ENCODE results near the gene RPS27A. TPM values are rescaled to one million over a fixed set of nuclear protein-coding genes. Genes with fewer than 3 reads are reported as not detected.
"Not testable (repeated sequence)": the region's sequence is repeated elsewhere in the genome, so short reads cannot be mapped to it uniquely, and the experiment has no call there.

Gene RPS27A
- total RNA-seq, 2 donors from 2014 or later = 1,730 to 1,784 TPM

- no peaks in the 10 kb centered on the region for H3K9me3 ChIP-seq (ENCODE audit: control insufficient read depth, low read length, poor library complexity, severe bottlenecking)
- Mint-ChIP-seq H3K4me1 (peaks cover 34% of the 10 kb centered on the region), H3K27ac (peak overlapping the region; percentile 34), H3K36me3 (ENCODE audit: low read depth) (peaks cover 2% of the 10 kb centered on the region), H3K4me3 (peak overlapping the region; percentile 15), H3K27me3 (no peaks in the 10 kb centered on the region)
- DNase-seq = no peak
- no peak for ATAC-seq
Observed at GRCh38 chr2:55228226-55228563, 4.3 kb upstream of the RPS27A start.

DNA sequence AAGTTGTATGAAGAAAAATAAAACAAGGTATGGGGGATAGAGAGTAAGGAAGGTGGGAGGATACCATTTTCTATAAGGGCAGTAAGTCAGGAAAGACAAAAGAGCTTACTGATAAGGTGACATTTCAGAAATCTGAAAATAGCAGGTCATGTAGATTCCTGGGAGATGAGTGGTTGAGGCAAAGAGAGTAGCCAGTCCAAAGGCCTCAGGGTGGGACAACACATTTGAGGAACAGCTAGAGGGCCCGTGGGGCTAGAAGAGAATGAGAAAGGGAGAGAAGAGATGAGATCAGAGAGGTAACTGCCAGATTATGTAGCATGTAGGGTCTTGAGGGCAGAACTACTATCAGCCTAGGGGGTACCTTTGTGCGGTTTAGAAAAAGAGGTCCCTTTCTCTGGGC lies 3.3 kb upstream of the RPS27A start:
- H3K27me3 Mint-ChIP-seq = no peaks in the 10 kb centered on the region
- H3K27ac Mint-ChIP-seq = peak overlapping the region; percentile 34
- ATAC-seq = no peak
- H3K4me3 Mint-ChIP-seq = no peak overlapping the region
- no peaks in the 10 kb centered on the region for H3K9me3 ChIP-seq (ENCODE audit: control insufficient read depth, low read length, poor library complexity, severe bottlenecking)
- peaks cover 41% of the 10 kb centered on the region for H3K4me1 Mint-ChIP-seq
- DNase-seq = no peak
- peaks cover 3% of the 10 kb centered on the region for H3K36me3 Mint-ChIP-seq (ENCODE audit: low read depth)

- no peaks in the 10 kb centered on the region for H3K27me3 Mint-ChIP-seq
- DNase-seq (no peak), ATAC-seq (no peak)
- peaks cover 3% of the 10 kb centered on the region for H3K36me3 Mint-ChIP-seq (ENCODE audit: low read depth)
- peak overlapping the region; percentile 100 for H3K27ac Mint-ChIP-seq
- peaks cover 44% of the 10 kb centered on the region for H3K4me1 Mint-ChIP-seq
- H3K4me3 Mint-ChIP-seq = peak overlapping the region; percentile 99
- H3K9me3 ChIP-seq (ENCODE audit: control insufficient read depth, low read length, poor library complexity, severe bottlenecking) = no peaks in the 10 kb centered on the region
Observed at GRCh38 chr2:55230551-55230950, 1.9 kb upstream of the RPS27A start.

GRCh38 chr2:55231546-55232083 lies 873 bp upstream of the RPS27A start:
- H3K27me3 Mint-ChIP-seq = no peaks in the 10 kb centered on the region
- DNase-seq (no peak), ATAC-seq (no peak)
- no peaks in the 10 kb centered on the region for H3K9me3 ChIP-seq (ENCODE audit: control insufficient read depth, low read length, poor library complexity, severe bottlenecking)
- peak overlapping the region; percentile 99 for H3K4me3 Mint-ChIP-seq
- peaks cover 3% of the 10 kb centered on the region for H3K36me3 Mint-ChIP-seq (ENCODE audit: low read depth)
- peaks cover 43% of the 10 kb centered on the region for H3K4me1 Mint-ChIP-seq
- H3K27ac Mint-ChIP-seq = peak overlapping the region; percentile 100

- peak; percentile 53 to 57 (median 57) for DNase-seq
- Mint-ChIP-seq H3K4me1 (peaks cover 38% of the 10 kb centered on the region), H3K36me3 (ENCODE audit: low read depth) (peaks cover 3% of the 10 kb centered on the region)
Observed at GRCh38 chr2:55232863-55233657, 572 bp downstream of the RPS27A start.

DNA sequence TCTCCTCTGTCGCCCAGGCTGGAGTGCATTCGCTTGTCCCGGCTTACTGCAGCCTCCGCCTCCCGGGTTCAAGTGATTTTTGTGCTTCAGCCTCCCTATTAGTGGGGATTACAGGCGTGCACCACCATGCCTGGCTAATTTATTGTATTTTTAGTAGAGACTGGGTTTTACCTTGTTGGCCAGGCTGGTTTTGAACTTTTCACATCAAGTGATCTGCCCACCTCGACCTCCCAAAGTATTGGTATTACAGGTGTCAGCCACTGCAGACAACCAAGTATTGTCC lies 1.1 kb downstream of the RPS27A start:
- no peak for DNase-seq
- ATAC-seq = no peak
- Mint-ChIP-seq H3K27ac (peak overlapping the region; percentile 100), H3K4me1 (peaks cover 34% of the 10 kb centered on the region), H3K27me3 (no peaks in the 10 kb centered on the region), H3K4me3 (peak overlapping the region; percentile 99), H3K36me3 (ENCODE audit: low read depth) (peaks cover 3% of the 10 kb centered on the region)
- H3K9me3 ChIP-seq (ENCODE audit: control insufficient read depth, low read length, poor library complexity, severe bottlenecking) = no peaks in the 10 kb centered on the region

More at GRCh38 chr2:55232863-55233657, 572 bp downstream of the RPS27A start:
- H3K9me3 ChIP-seq (ENCODE audit: control insufficient read depth, low read length, poor library complexity, severe bottlenecking) = no peaks in the 10 kb centered on the region
- H3K27ac Mint-ChIP-seq = peak overlapping the region; percentile 100
- H3K4me3 Mint-ChIP-seq = peak overlapping the region; percentile 99
- H3K27me3 Mint-ChIP-seq = no peaks in the 10 kb centered on the region
- ATAC-seq = peak; percentile 64

GRCh38 chr2:55235724-55236538 lies 3.4 kb downstream of the RPS27A start:
- H3K27ac Mint-ChIP-seq = peak overlapping the region; percentile 100
- no peak for ATAC-seq
- no peaks in the 10 kb centered on the region for H3K27me3 Mint-ChIP-seq
- DNase-seq = no peak
- H3K9me3 ChIP-seq (ENCODE audit: control insufficient read depth, low read length, poor library complexity, severe bottlenecking) = no peaks in the 10 kb centered on the region
- H3K4me1 Mint-ChIP-seq = peaks cover 27% of the 10 kb centered on the region
- H3K36me3 Mint-ChIP-seq (ENCODE audit: low read depth) = peaks cover 3% of the 10 kb centered on the region
- no peak overlapping the region for H3K4me3 Mint-ChIP-seq

GRCh38 chr2:55236992-55237543 lies 4.6 kb downstream of the RPS27A start:
- H3K4me1 Mint-ChIP-seq = peaks cover 18% of the 10 kb centered on the region
- peaks cover 3% of the 10 kb centered on the region for H3K36me3 Mint-ChIP-seq (ENCODE audit: low read depth)
- no peaks in the 10 kb centered on the region for H3K27me3 Mint-ChIP-seq
- peak overlapping the region; percentile 19 for H3K27ac Mint-ChIP-seq
- H3K9me3 ChIP-seq (ENCODE audit: control insufficient read depth, low read length, poor library complexity, severe bottlenecking) = no peaks in the 10 kb centered on the region
- DNase-seq (no peak), ATAC-seq (no peak)
- no peak overlapping the region for H3K4me3 Mint-ChIP-seq

DNA sequence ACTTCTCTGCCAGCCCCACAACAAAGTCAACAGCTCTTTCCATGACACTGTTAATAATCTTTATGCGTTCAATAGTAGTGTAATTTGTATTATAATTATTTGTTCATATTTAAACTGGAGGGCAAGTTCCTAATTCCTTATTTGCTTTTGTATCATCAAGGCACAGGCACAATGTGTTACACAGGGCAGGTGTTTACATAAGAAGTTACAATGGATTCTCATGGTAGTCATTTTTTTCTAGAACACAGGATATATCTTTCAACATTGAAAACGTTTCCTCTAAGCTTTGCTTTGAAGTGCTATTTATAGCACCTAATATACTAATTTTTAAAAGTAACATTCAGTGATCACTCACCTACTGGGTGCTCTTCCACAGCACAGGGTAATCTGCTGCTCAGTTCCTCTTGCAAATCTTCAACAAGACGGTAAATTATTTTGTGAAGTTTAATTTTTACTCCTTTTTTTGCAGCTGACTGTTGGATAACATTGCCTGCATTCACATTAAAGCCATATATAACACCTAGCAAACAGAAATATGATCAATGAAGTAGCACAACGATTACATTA lies 7.3 kb downstream of the RPS27A start:
- no peaks in the 10 kb centered on the region for H3K9me3 ChIP-seq (ENCODE audit: control insufficient read depth, low read length, poor library complexity, severe bottlenecking)
- H3K4me3 Mint-ChIP-seq = no peak overlapping the region
- ATAC-seq (no peak), DNase-seq (no peak)
- H3K4me1 Mint-ChIP-seq = no peaks in the 10 kb centered on the region
- peak overlapping the region; percentile 16 for H3K27ac Mint-ChIP-seq
- H3K36me3 Mint-ChIP-seq (ENCODE audit: low read depth) = peaks cover 2% of the 10 kb centered on the region
- H3K27me3 Mint-ChIP-seq = no peaks in the 10 kb centered on the region

- not testable (repeated sequence) for H3K4me3 Mint-ChIP-seq; ATAC-seq; DNase-seq; H3K27ac Mint-ChIP-seq; H3K4me1 Mint-ChIP-seq; H3K36me3 Mint-ChIP-seq (ENCODE audit: low read depth); H3K27me3 Mint-ChIP-seq; H3K9me3 ChIP-seq (ENCODE audit: control insufficient read depth, low read length, poor library complexity, severe bottlenecking)
Observed at GRCh38 chr2:55241582-55241981, 9.1 kb downstream of the RPS27A start.

GRCh38 chr2:55242617-55243016 lies 10.1 kb downstream of the RPS27A start:
- ATAC-seq (no peak), DNase-seq (no peak)
- Mint-ChIP-seq H3K36me3 (ENCODE audit: low read depth) (peaks cover 2% of the 10 kb centered on the region), H3K27me3 (no peaks in the 10 kb centered on the region), H3K4me3 (no peak overlapping the region), H3K4me1 (no peaks in the 10 kb centered on the region), H3K27ac (peak overlapping the region; percentile 21)
- no peaks in the 10 kb centered on the region for H3K9me3 ChIP-seq (ENCODE audit: control insufficient read depth, low read length, poor library complexity, severe bottlenecking)

- peaks cover 2% of the 10 kb centered on the region for H3K36me3 Mint-ChIP-seq (ENCODE audit: low read depth)
- H3K4me1 Mint-ChIP-seq = no peaks in the 10 kb centered on the region
- H3K27me3 Mint-ChIP-seq = no peaks in the 10 kb centered on the region
- H3K4me3 Mint-ChIP-seq = no peak overlapping the region
- H3K9me3 ChIP-seq (ENCODE audit: control insufficient read depth, low read length, poor library complexity, severe bottlenecking) = no peaks in the 10 kb centered on the region
- no peak overlapping the region for H3K27ac Mint-ChIP-seq
- DNase-seq (no peak), ATAC-seq (no peak)
Observed at GRCh38 chr2:55245411-55245810, 12.9 kb downstream of the RPS27A start.

DNA sequence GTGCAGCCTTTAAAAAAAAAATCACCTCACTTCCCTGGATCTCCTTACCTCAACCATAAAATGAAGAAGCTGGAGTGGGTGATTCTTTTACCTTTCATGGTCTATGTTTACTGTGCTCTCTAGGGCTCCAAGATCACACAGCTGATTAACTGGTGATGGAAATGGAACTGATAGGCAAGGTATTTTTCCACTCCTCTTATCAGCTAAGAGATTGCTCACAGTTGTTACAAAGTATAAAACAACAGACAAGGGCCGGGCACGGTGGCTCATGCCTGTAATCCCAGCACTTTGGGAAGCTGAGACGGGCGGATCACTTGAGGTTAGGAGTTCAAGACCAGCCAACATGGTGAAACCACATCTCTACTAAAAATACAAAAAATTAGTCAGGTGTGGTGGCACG lies 14.5 kb downstream of the RPS27A start:
- Mint-ChIP-seq H3K27ac (no peak overlapping the region), H3K27me3 (no peaks in the 10 kb centered on the region), H3K4me3 (no peak overlapping the region), H3K36me3 (ENCODE audit: low read depth) (peaks cover 2% of the 10 kb centered on the region), H3K4me1 (no peaks in the 10 kb centered on the region)
- H3K9me3 ChIP-seq (ENCODE audit: control insufficient read depth, low read length, poor library complexity, severe bottlenecking) = no peaks in the 10 kb centered on the region
- DNase-seq (no peak), ATAC-seq (no peak)

Measured in T-helper 17 cell (primary cell).